CD4-positive, alpha-beta T cell (primary cell): Measurements from ENCODE around the gene CFAP54. TPM values are rescaled to one million over a fixed set of nuclear protein-coding genes. Genes with fewer than 3 reads are reported as not detected.

Experiments
- ATAC-seq: fragments of 200-7000 bp; cut with Tn5 transposase; one replicate; pipeline ENCODE4 v1.10.0; 2022; ENCODE audit warnings: mild to moderate bottlenecking; ENCODE audit not compliant: poor library complexity
- CTCF ChIA-PET: fragments of 350-600 bp; sonication (Branson Sonifier 250); formaldehyde crosslinking; loops from one replicate; lab custom pipeline; 2021; ENCODE audit warnings: antibody characterized with exemption, inconsistent platforms; lab: Charles Lee
- POLR2A ChIA-PET: fragments of 350-600 bp; sonication (Branson Sonifier 250); formaldehyde crosslinking; loops from one replicate; lab custom pipeline; 2021; ENCODE audit warnings: antibody characterized with exemption, inconsistent platforms; lab: Charles Lee
- DNase-seq, 14 experiments: peaks; one replicate each; pipeline ENCODE4 v3.0.0-alpha.2; 2013 to 2020; ENCODE audit warnings: mixed read lengths in 2 of 14
- H3K27ac ChIP-seq, 2 donors: one replicate each; pipeline versions ENCODE4 v1.5.1 to v1.7.0; 2013; ENCODE audit warnings: low read length in 2 of 2, low read depth in 1 of 2, mild to moderate bottlenecking in 1 of 2
- H3K27me3 ChIP-seq, 2 experiments: 1 replicate in 1 of 2; 2 replicates in 1 of 2; pipeline versions ENCODE4 v1.6.1 to v1.7.0; 2013; ENCODE audit warnings: low read length in 2 of 2, control low read depth in 1 of 2, mild to moderate bottlenecking in 1 of 2, moderate library complexity in 1 of 2; ENCODE audit not compliant: insufficient read depth in 2 of 2, control insufficient read depth in 1 of 2
- H3K36me3 ChIP-seq: one replicate; pipeline ENCODE4 v1.6.1; 2013; ENCODE audit warnings: low read length, control low read depth; ENCODE audit not compliant: insufficient read depth
- H3K4me1 ChIP-seq: one replicate; pipeline ENCODE4 v1.6.1; 2013; ENCODE audit warnings: low read length, control low read depth; ENCODE audit not compliant: insufficient read depth
- H3K4me3 ChIP-seq: one replicate; pipeline ENCODE4 v1.5.1; 2013; ENCODE audit warnings: mild to moderate bottlenecking, low read length, moderate library complexity
- H3K9me3 ChIP-seq, 2 experiments: 1 replicate in 1 of 2; 2 replicates in 1 of 2; pipeline versions ENCODE4 v1.6.1 to v1.7.0; 2013; ENCODE audit warnings: low read length in 2 of 2, mild to moderate bottlenecking in 2 of 2, control low read depth in 1 of 2, moderate library complexity in 1 of 2; ENCODE audit not compliant: control insufficient read depth in 1 of 2, insufficient read depth in 1 of 2
- H3K27ac Mint-ChIP-seq: one replicate; pipeline ENCODE4 v1.8.0; 2020; ENCODE audit warnings: mixed read lengths
- H3K27me3 Mint-ChIP-seq: one replicate; pipeline ENCODE4 v1.8.0; 2021; ENCODE audit warnings: mixed read lengths
- H3K36me3 Mint-ChIP-seq: one replicate; pipeline ENCODE4 v1.8.0; 2021; ENCODE audit warnings: low read depth, mixed read lengths
- H3K4me1 Mint-ChIP-seq: one replicate; pipeline ENCODE4 v1.8.0; 2021; ENCODE audit warnings: low read depth, mixed read lengths
- H3K4me3 Mint-ChIP-seq: one replicate; pipeline ENCODE4 v1.8.0; 2020; ENCODE audit warnings: mild to moderate bottlenecking, mixed read lengths
- H3K9me3 Mint-ChIP-seq: one replicate; pipeline ENCODE4 v1.8.0; 2020; ENCODE audit warnings: mixed read lengths
- intact Hi-C, 2 experiments: fragments of 100-400 bp; cut with DNase I in 1 of 2; cut with micrococcal nuclease in 1 of 2; formaldehyde crosslinking; loops; one replicate each; pipeline versions ENCODE4 v1.15.1 to v1.9.0; 2023 to 2025; cut with DNase I, micrococcal nuclease
- total RNA-seq, 174 experiments: library from RNA in 2 of 174; stranded (reverse) in 2 of 174; gene quantifications; one replicate each; pipeline ENCODE4 v1.2.3 and lab custom pipeline; 2021 to 2026
- TF ChIP-seq, protein P1 (sequence below): fragments of 200-600 bp; IDR thresholded peaks from one replicate; pipeline ENCODE4 v1.8.0; 2022; ENCODE audit warnings: antibody characterized with exemption, mild to moderate bottlenecking

Gene CFAP54
- total RNA-seq, 2 experiments from 2014 or later = 0.20 to 0.22 TPM

- intact Hi-C loops = no loop called here
- Mint-ChIP-seq H3K4me3 (no peak overlapping the region), H3K4me1 (no peaks in the 10 kb centered on the region), H3K36me3 (no peaks in the 10 kb centered on the region), H3K27me3 (peaks cover 13% of the 10 kb centered on the region), H3K27ac (no peak overlapping the region), H3K9me3 (no peaks in the 10 kb centered on the region)
- DNase-seq (no peak), ATAC-seq (no peak)
- H3K4me1 ChIP-seq = no peaks in the 10 kb centered on the region
- TF ChIP-seq, protein P1, sequence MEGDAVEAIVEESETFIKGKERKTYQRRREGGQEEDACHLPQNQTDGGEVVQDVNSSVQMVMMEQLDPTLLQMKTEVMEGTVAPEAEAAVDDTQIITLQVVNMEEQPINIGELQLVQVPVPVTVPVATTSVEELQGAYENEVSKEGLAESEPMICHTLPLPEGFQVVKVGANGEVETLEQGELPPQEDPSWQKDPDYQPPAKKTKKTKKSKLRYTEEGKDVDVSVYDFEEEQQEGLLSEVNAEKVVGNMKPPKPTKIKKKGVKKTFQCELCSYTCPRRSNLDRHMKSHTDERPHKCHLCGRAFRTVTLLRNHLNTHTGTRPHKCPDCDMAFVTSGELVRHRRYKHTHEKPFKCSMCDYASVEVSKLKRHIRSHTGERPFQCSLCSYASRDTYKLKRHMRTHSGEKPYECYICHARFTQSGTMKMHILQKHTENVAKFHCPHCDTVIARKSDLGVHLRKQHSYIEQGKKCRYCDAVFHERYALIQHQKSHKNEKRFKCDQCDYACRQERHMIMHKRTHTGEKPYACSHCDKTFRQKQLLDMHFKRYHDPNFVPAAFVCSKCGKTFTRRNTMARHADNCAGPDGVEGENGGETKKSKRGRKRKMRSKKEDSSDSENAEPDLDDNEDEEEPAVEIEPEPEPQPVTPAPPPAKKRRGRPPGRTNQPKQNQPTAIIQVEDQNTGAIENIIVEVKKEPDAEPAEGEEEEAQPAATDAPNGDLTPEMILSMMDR = no peak
- POLR2A ChIA-PET = interaction anchor here (0.6 kb wide), 1 partner anchor 180 kb away, joined by 3 read pairs; no protein-coding TSS in a partner anchor
- no peaks in the 10 kb centered on the region for H3K9me3 ChIP-seq
- H3K36me3 ChIP-seq = no peaks in the 10 kb centered on the region
- no peaks in the 10 kb centered on the region for H3K27me3 ChIP-seq
- no peak overlapping the region for H3K4me3 ChIP-seq
- H3K27ac ChIP-seq = no peak overlapping the region
- CTCF ChIA-PET = interaction anchor here (2.5 kb wide), 1 partner anchor 12 kb away, joined by 8 read pairs; no protein-coding TSS in a partner anchor
These were observed 383.6 kb downstream of the CFAP54 start for GRCh38 chr12:96872961-96873360.

- TF ChIP-seq, protein P1 = no peak
- no peak overlapping the region for H3K4me3 Mint-ChIP-seq
- intact Hi-C loops = no loop called here
- ATAC-seq (no peak), DNase-seq (no peak)
- H3K27me3 Mint-ChIP-seq = peaks cover 13% of the 10 kb centered on the region
- ChIA-PET POLR2A (no interaction called here), CTCF (interaction anchor here (2.5 kb wide), 1 partner anchor 13 kb away, joined by 8 read pairs; no protein-coding TSS in a partner anchor)
- Histone ChIP-seq H3K27ac (no peak overlapping the region), H3K9me3 (no peaks in the 10 kb centered on the region), H3K27me3 (no peaks in the 10 kb centered on the region), H3K36me3 (no peaks in the 10 kb centered on the region), H3K4me1 (no peaks in the 10 kb centered on the region), H3K4me3 (no peak overlapping the region)
- H3K4me1 Mint-ChIP-seq = no peaks in the 10 kb centered on the region
- H3K36me3 Mint-ChIP-seq = no peaks in the 10 kb centered on the region
- no peaks in the 10 kb centered on the region for H3K9me3 Mint-ChIP-seq
- H3K27ac Mint-ChIP-seq = no peak overlapping the region
These were observed 384.8 kb downstream of the CFAP54 start for GRCh38 chr12:96874211-96874610.

- ATAC-seq (no peak), DNase-seq (no peak)
- H3K9me3 ChIP-seq = no peaks in the 10 kb centered on the region
- H3K27ac ChIP-seq = no peak overlapping the region
- H3K4me1 Mint-ChIP-seq = no peaks in the 10 kb centered on the region
- H3K9me3 Mint-ChIP-seq = peaks cover 2% of the 10 kb centered on the region
- no peaks in the 10 kb centered on the region for H3K36me3 Mint-ChIP-seq
- H3K27me3 Mint-ChIP-seq = peaks cover 5% of the 10 kb centered on the region
- ChIA-PET CTCF (no interaction called here), POLR2A (no interaction called here)
- H3K4me1 ChIP-seq = no peaks in the 10 kb centered on the region
- TF ChIP-seq, protein P1 = no peak
- no peak overlapping the region for H3K27ac Mint-ChIP-seq
- H3K4me3 Mint-ChIP-seq = no peak overlapping the region
- H3K27me3 ChIP-seq = no peaks in the 10 kb centered on the region
- intact Hi-C loops = no loop called here
- H3K36me3 ChIP-seq = no peaks in the 10 kb centered on the region
- no peak overlapping the region for H3K4me3 ChIP-seq
These were observed 387.6 kb downstream of the CFAP54 start for GRCh38 chr12:96876966-96877365.
